Gastrocnemius medialis (tissue), 4 donors: ENCODE measurements around the gene POU4F2.

Experiments used
- POLR2A ChIP-seq, 2 donors: fragments of 450-650 bp; IDR thresholded peaks; one replicate each; pipeline ENCODE4 v1.6.1; 2017; ENCODE audit warnings: antibody characterized with exemption in 2 of 2, mild to moderate bottlenecking in 2 of 2, moderate library complexity in 2 of 2
- TF ChIP-seq, protein P1 (sequence below), 5 experiments: fragments of 450-650 bp in 3 of 5; fragments of 200-600 bp in 2 of 5; sonication (generic) in 2 of 5; IDR thresholded peaks in 4 of 5; conservative IDR thresholded peaks in 1 of 5; 1 replicate in 4 of 5; 2 replicates in 1 of 5; pipeline ENCODE4 v1.5.1; 2016 to 2019; ENCODE audit warnings: antibody characterized with exemption in 5 of 5, mild to moderate bottlenecking in 3 of 5, moderate library complexity in 3 of 5

DNA sequence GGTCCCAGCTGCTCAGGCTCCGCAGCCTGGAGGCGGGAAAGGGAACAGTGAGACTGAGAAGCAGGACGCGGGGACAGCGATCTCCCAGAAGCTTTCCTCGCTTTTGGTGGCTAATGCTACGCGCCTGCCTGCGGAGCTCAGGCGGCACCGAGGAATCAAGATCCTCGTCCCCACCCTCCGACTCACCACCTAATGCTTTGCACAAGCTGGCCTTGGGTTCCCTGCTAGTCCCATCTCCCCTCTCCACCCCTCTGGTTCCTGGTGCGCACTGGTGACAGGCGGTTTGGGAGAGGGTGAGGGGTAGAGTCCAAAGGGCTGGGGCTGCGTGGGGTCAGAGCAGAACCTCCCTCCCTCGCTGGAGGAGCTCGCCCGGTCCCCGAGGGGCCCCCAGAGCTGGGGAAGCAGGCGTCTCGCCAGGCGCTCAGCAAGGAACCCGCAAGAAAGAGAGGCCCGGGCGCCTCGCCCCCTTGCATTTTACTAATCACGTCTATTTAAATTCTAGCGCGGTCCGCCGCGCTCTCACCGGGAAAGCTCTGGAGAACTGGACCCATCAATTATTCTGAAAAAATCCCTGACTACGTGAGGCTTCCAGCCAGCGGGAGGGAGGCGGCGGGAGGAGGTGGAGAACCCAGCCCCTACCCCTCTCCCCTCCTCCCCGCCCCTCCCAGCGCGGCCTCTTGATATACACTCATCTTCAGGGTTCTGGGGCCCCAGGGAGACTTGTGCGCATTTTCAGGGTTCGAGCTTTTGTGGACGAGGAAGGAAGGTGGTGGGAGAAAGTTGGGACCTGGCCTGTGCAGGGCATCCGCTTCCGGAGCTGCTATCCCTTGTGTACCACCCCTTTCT, 9.1 kb downstream of the POU4F2 start:
- TF ChIP-seq, protein P1, sequence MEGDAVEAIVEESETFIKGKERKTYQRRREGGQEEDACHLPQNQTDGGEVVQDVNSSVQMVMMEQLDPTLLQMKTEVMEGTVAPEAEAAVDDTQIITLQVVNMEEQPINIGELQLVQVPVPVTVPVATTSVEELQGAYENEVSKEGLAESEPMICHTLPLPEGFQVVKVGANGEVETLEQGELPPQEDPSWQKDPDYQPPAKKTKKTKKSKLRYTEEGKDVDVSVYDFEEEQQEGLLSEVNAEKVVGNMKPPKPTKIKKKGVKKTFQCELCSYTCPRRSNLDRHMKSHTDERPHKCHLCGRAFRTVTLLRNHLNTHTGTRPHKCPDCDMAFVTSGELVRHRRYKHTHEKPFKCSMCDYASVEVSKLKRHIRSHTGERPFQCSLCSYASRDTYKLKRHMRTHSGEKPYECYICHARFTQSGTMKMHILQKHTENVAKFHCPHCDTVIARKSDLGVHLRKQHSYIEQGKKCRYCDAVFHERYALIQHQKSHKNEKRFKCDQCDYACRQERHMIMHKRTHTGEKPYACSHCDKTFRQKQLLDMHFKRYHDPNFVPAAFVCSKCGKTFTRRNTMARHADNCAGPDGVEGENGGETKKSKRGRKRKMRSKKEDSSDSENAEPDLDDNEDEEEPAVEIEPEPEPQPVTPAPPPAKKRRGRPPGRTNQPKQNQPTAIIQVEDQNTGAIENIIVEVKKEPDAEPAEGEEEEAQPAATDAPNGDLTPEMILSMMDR (IDR thresholded peaks at IDR 0.05 in 4 of 5, conservative IDR thresholded peaks at IDR 0.05 in 1 of 5): no peak
- TF ChIP-seq POLR2A (IDR thresholded peaks at IDR 0.05): no peak
